H9 (cell line): Measurements from ENCODE around the gene TIMP1. TPM values are rescaled to one million over a fixed set of nuclear protein-coding genes. Genes with fewer than 3 reads are reported as not detected.
"Not testable (repeated sequence)": the region's sequence is repeated elsewhere in the genome, so short reads cannot be mapped to it uniquely, and the experiment has no call there.

Experiments used
- DNase-seq: peaks from one replicate; pipeline ENCODE4 v3.0.0-alpha.2; 2017
- H2AFZ ChIP-seq: one replicate; pipeline ENCODE4 v1.6.1; 2013; ENCODE audit warnings: mild to moderate bottlenecking, low read length, control low read depth, moderate library complexity
- H2AK5ac ChIP-seq: 2 replicates; pipeline ENCODE4 v1.6.1; 2013; ENCODE audit warnings: low read length, control low read depth, mixed read lengths; ENCODE audit not compliant: insufficient read length
- H2BK120ac ChIP-seq: one replicate; pipeline ENCODE4 v1.6.1; 2013; ENCODE audit warnings: low read depth, mild to moderate bottlenecking, low read length, control low read depth, inconsistent platforms; ENCODE audit not compliant: poor library complexity, severe bottlenecking
- H2BK12ac ChIP-seq: 2 replicates; pipeline ENCODE4 v1.6.1; 2013; ENCODE audit warnings: low read length, control low read depth, mixed read lengths, low read depth; ENCODE audit not compliant: insufficient read length
- H2BK15ac ChIP-seq: 2 replicates; pipeline ENCODE4 v1.6.1; 2013; ENCODE audit warnings: low read depth, low read length, control low read depth
- H2BK20ac ChIP-seq: one replicate; pipeline ENCODE4 v1.6.1; 2013; ENCODE audit warnings: low read depth, mild to moderate bottlenecking, low read length, control low read depth, inconsistent platforms; ENCODE audit not compliant: poor library complexity, severe bottlenecking
- H2BK5ac ChIP-seq: 2 replicates; pipeline ENCODE4 v1.6.1; 2013; ENCODE audit warnings: low read length, control low read depth, mixed read lengths; ENCODE audit not compliant: insufficient read length
- H3K14ac ChIP-seq: 2 replicates; pipeline ENCODE4 v1.6.1; 2013; ENCODE audit warnings: low read length, control low read depth; ENCODE audit not compliant: insufficient read depth
- H3K18ac ChIP-seq: 2 replicates; pipeline ENCODE4 v1.6.1; 2013; ENCODE audit warnings: low read depth, mild to moderate bottlenecking, mixed read lengths, low read length, control low read depth; ENCODE audit not compliant: insufficient read length
- H3K23ac ChIP-seq: 2 replicates; pipeline ENCODE4 v1.6.1; 2013; ENCODE audit warnings: low read length, control low read depth, mixed read lengths, low read depth; ENCODE audit not compliant: insufficient read length
- H3K23me2 ChIP-seq: 2 replicates; pipeline ENCODE4 v1.6.1; 2013; ENCODE audit warnings: low read depth, mild to moderate bottlenecking, mixed read lengths, low read length, control low read depth; ENCODE audit not compliant: insufficient read length, poor library complexity, severe bottlenecking
- H3K27ac ChIP-seq: 2 replicates; pipeline ENCODE4 v1.5.1; 2013; ENCODE audit warnings: low read length, control low read depth, mixed read lengths, low read depth; ENCODE audit not compliant: insufficient read length
- H3K27me3 ChIP-seq: 2 replicates; pipeline ENCODE4 v1.6.1; 2013; ENCODE audit warnings: low read length, control low read depth, inconsistent platforms; ENCODE audit not compliant: insufficient read depth
- H3K4ac ChIP-seq: 2 replicates; pipeline ENCODE4 v1.6.1; 2013; ENCODE audit warnings: low read depth, mild to moderate bottlenecking, control low read depth, inconsistent platforms, low read length, moderate library complexity
- H3K4me1 ChIP-seq: 2 replicates; pipeline ENCODE4 v1.6.1; 2013; ENCODE audit warnings: low read length, control low read depth, inconsistent platforms; ENCODE audit not compliant: insufficient read depth
- H3K4me2 ChIP-seq: 2 replicates; pipeline ENCODE4 v1.6.1; 2013; ENCODE audit warnings: low read length, control low read depth, mixed read lengths; ENCODE audit not compliant: insufficient read length, insufficient read depth
- H3K56ac ChIP-seq: 2 replicates; pipeline ENCODE4 v1.6.1; 2013; ENCODE audit warnings: low read depth, mild to moderate bottlenecking, mixed read lengths, low read length, control low read depth; ENCODE audit not compliant: insufficient read length
- H3K79me1 ChIP-seq: 2 replicates; pipeline ENCODE4 v1.6.1; 2013; ENCODE audit warnings: low read depth, mild to moderate bottlenecking, moderate library complexity, low read length, control low read depth, inconsistent platforms; ENCODE audit not compliant: insufficient read depth, poor library complexity, severe bottlenecking
- H3K79me2 ChIP-seq: 2 replicates; pipeline ENCODE4 v1.6.1; 2013; ENCODE audit warnings: low read length, control low read depth, inconsistent platforms; ENCODE audit not compliant: insufficient read depth
- H3K9ac ChIP-seq: 2 replicates; pipeline ENCODE4 v1.6.1; 2013; ENCODE audit warnings: low read length, control low read depth, mixed read lengths; ENCODE audit not compliant: insufficient read length; ENCODE audit errors: extremely low read depth
- H3K9me3 ChIP-seq: one replicate; pipeline ENCODE4 v1.6.1; 2013; ENCODE audit warnings: low read depth, low read length, inconsistent platforms; ENCODE audit not compliant: control insufficient read depth
- H3T11ph ChIP-seq: one replicate; pipeline ENCODE4 v1.6.1; 2013; ENCODE audit warnings: mild to moderate bottlenecking, low read length, control low read depth, inconsistent platforms
- H4K20me1 ChIP-seq: one replicate; pipeline ENCODE4 v1.6.1; 2013; ENCODE audit not compliant: control insufficient read depth, insufficient read length, insufficient read depth
- H4K5ac ChIP-seq: 2 replicates; pipeline ENCODE4 v1.6.1; 2013; ENCODE audit warnings: low read depth, mild to moderate bottlenecking, mixed read lengths, low read length, control low read depth; ENCODE audit not compliant: insufficient read length
- H4K8ac ChIP-seq: replicated peaks from 2 replicates; pipeline ENCODE4 v1.6.1; 2013; ENCODE audit warnings: low read length, control low read depth, mixed read lengths, low read depth; ENCODE audit not compliant: insufficient read length
- H4K91ac ChIP-seq: 2 replicates; pipeline ENCODE4 v1.6.1; 2013; ENCODE audit warnings: low read depth, mild to moderate bottlenecking, moderate library complexity, mixed read lengths, low read length, control low read depth; ENCODE audit not compliant: insufficient read length
- H3K27ac Mint-ChIP-seq, 3 experiments: 2 replicates in 2 of 3; 3 replicates in 1 of 3; pipeline ENCODE4 v1.8.0; 2020 to 2021; ENCODE audit warnings: mixed read lengths in 3 of 3, mild to moderate bottlenecking in 1 of 3, moderate library complexity in 1 of 3
- H3K27me3 Mint-ChIP-seq: 2 replicates; pipeline ENCODE4 v1.8.0; 2021; ENCODE audit warnings: low read depth, mild to moderate bottlenecking, moderate library complexity, mixed read lengths
- H3K36me3 Mint-ChIP-seq, 3 experiments: 2 replicates in 2 of 3; 3 replicates in 1 of 3; pipeline ENCODE4 v1.8.0; 2020 to 2021; ENCODE audit warnings: low read depth in 3 of 3, mixed read lengths in 3 of 3; ENCODE audit not compliant: insufficient read depth in 1 of 3
- H3K4me1 Mint-ChIP-seq, 2 experiments: 2 replicates each; pipeline ENCODE4 v1.8.0; 2020; ENCODE audit warnings: mixed read lengths in 2 of 2
- H3K4me3 Mint-ChIP-seq, 2 experiments: 2 replicates in 1 of 2; 3 replicates in 1 of 2; pipeline ENCODE4 v1.8.0; 2020 to 2021; ENCODE audit warnings: mild to moderate bottlenecking in 2 of 2, mixed read lengths in 2 of 2, moderate library complexity in 1 of 2
- H3K9me3 Mint-ChIP-seq, 2 experiments: 2 replicates in 1 of 2; 3 replicates in 1 of 2; pipeline ENCODE4 v1.8.0; 2020; ENCODE audit warnings: mild to moderate bottlenecking in 2 of 2, mixed read lengths in 2 of 2, moderate library complexity in 1 of 2
- CTCF ChIP-seq: fragments of 200-600 bp; sonication (generic); conservative IDR thresholded peaks from 3 replicates; pipeline ENCODE4 v1.8.0; 2021; ENCODE audit warnings: antibody characterized with exemption, mild to moderate bottlenecking
- WGBS: extraction: QIAGEN DNeasy Blood & Tissue Kit; methylation state at CpG from one replicate; pipeline ENCODE4 v1.1.7; 2013; ENCODE audit warnings: missing lambda C conversion rate, low lambda C conversion rate, mixed read lengths; ENCODE audit not compliant: insufficient read length; ENCODE audit errors: extremely low coverage; 5-methylcytosine and 5-hydroxymethylcytosine counted together
- total RNA-seq: library from RNA; stranded (reverse); gene quantifications from 2 replicates; pipeline ENCODE4 v1.2.1, GENCODE V29; 2021

TIMP1 gene
- total RNA-seq, 1 experiment from 2014 or later, result 65.1 TPM

GRCh38 chrX:47597222-47597621 is 15.0 kb downstream of the TIMP1 start:
- Mint-ChIP-seq H3K27ac (no peak overlapping the region), H3K27me3 (no peaks in the 10 kb centered on the region), H3K4me1 (no peaks in the 10 kb centered on the region; a peak in 1 of 4 replicates), H3K4me3 (no peak overlapping the region), H3K9me3 (peaks cover 53 to 66% of the 10 kb centered on the region in 2 experiments), H3K36me3 (peaks cover 6 to 11% (median 7%) of the 10 kb centered on the region in 3 experiments; a peak in 5 of 7 replicates)
- Histone ChIP-seq H4K20me1 (no peaks in the 10 kb centered on the region), H3K56ac (no peak overlapping the region), H3K23me2 (no peaks in the 10 kb centered on the region), H3K14ac (no peak overlapping the region), H4K8ac (no peak overlapping the region), H3K9me3 (peaks cover 5% of the 10 kb centered on the region), H3T11ph (no peak overlapping the region), H3K4ac (no peak overlapping the region), H3K79me2 (no peaks in the 10 kb centered on the region), H3K9ac (no peak overlapping the region), H3K27me3 (no peaks in the 10 kb centered on the region), H3K4me1 (no peaks in the 10 kb centered on the region), H3K23ac (no peak overlapping the region), H3K4me2 (no peak overlapping the region), H2BK20ac (no peak overlapping the region), H2BK5ac (no peak overlapping the region), H3K18ac (no peak overlapping the region), H3K27ac (no peak overlapping the region), H3K79me1 (no peaks in the 10 kb centered on the region), H4K5ac (no peak overlapping the region), H2BK120ac (no peak overlapping the region), H2BK15ac (no peak overlapping the region), H2AK5ac (no peak overlapping the region), H2BK12ac (no peak overlapping the region), H2AFZ (no peak overlapping the region), H4K91ac (no peak overlapping the region)
- WGBS, result no CpG with 5 or more reads among the region's 3 CpGs
- no peak for TF ChIP-seq CTCF
- no peak for DNase-seq

GRCh38 chrX:47603125-47603524 is 20.9 kb downstream of the TIMP1 start:
- not testable (repeated sequence) for H3K27ac Mint-ChIP-seq, H4K91ac ChIP-seq, H3K4ac ChIP-seq, H3K4me1 ChIP-seq, H3K23ac ChIP-seq, H3K4me1 Mint-ChIP-seq, H2AFZ ChIP-seq, H3K27me3 ChIP-seq, H3K27me3 Mint-ChIP-seq, H3K23me2 ChIP-seq, H3K56ac ChIP-seq, H2AK5ac ChIP-seq, H3K79me2 ChIP-seq, H3K9ac ChIP-seq, H3K36me3 Mint-ChIP-seq, H3K4me2 ChIP-seq, H4K5ac ChIP-seq, H3K14ac ChIP-seq, H3K27ac ChIP-seq, H3T11ph ChIP-seq, H2BK20ac ChIP-seq, H2BK5ac ChIP-seq, H3K18ac ChIP-seq, H4K20me1 ChIP-seq, H2BK120ac ChIP-seq, DNase-seq, H3K4me3 Mint-ChIP-seq, H2BK15ac ChIP-seq, H2BK12ac ChIP-seq, H4K8ac ChIP-seq, H3K9me3 ChIP-seq, H3K79me1 ChIP-seq
- H3K9me3 Mint-ChIP-seq, result peaks cover 50 to 61% of the 10 kb centered on the region in 2 experiments
- WGBS, result no CpG with 5 or more reads among the region's 4 CpGs
